Keratinocyte (primary cell): ENCODE measurements around the gene LMAN1. TPM values are rescaled to one million over a fixed set of nuclear protein-coding genes. Genes with fewer than 3 reads are reported as not detected.

Source experiments
- DNase-seq: peaks from one replicate; pipeline ENCODE4 v3.0.0-alpha.2; 2011; ENCODE audit warnings: low read depth, missing footprints, low spot score
- FAIRE-seq: peaks from 2 replicates; lab custom pipeline; 2011; peaks lifted over from hg19 to GRCh38; lab: Jason Lieb, UNC
- H2AFZ ChIP-seq: 2 replicates; pipeline ENCODE4 v1.6.0; 2012; ENCODE audit warnings: low read length, control low read depth, inconsistent platforms; ENCODE audit not compliant: control insufficient read depth
- H3K27ac ChIP-seq: 2 replicates; pipeline ENCODE4 v1.5.1; 2011; ENCODE audit warnings: low read length; ENCODE audit not compliant: control insufficient read depth, insufficient read depth
- H3K27me3 ChIP-seq: 3 replicates; pipeline ENCODE4 v1.6.0; 2011; ENCODE audit warnings: low read length; ENCODE audit not compliant: control insufficient read depth, insufficient read depth; ENCODE audit errors: extremely low read depth
- H3K36me3 ChIP-seq, 2 experiments: 2 replicates in 1 of 2; 3 replicates in 1 of 2; pipeline ENCODE4 v1.5.1; 2011; ENCODE audit warnings: low read length in 2 of 2, mild to moderate bottlenecking in 1 of 2; ENCODE audit not compliant: control insufficient read depth in 2 of 2, insufficient read depth in 2 of 2; ENCODE audit errors: extremely low read depth in 1 of 2
- H3K4me1 ChIP-seq: 3 replicates; pipeline ENCODE4 v1.5.1; 2011; ENCODE audit warnings: low read length; ENCODE audit not compliant: control insufficient read depth, insufficient read depth; ENCODE audit errors: extremely low read depth
- H3K4me2 ChIP-seq: 3 replicates; pipeline ENCODE4 v1.6.0; 2011; ENCODE audit warnings: low read depth, low read length; ENCODE audit not compliant: control insufficient read depth, insufficient read depth; ENCODE audit errors: extremely low read depth
- H3K4me3 ChIP-seq, 3 experiments: fragments of 200-600 bp in 1 of 3; sonication (generic) in 1 of 3; 2 replicates in 2 of 3; 3 replicates in 1 of 3; pipeline ENCODE4 v1.5.1; 2011 to 2016; ENCODE audit warnings: low read length in 3 of 3, mild to moderate bottlenecking in 3 of 3, control low read depth in 2 of 3, inconsistent platforms in 1 of 3, low read depth in 1 of 3, mixed read lengths in 1 of 3, mixed run types in 1 of 3, moderate library complexity in 1 of 3; ENCODE audit not compliant: control insufficient read depth in 2 of 3, insufficient read depth in 2 of 3; ENCODE audit errors: extremely low read depth in 1 of 3
- H3K79me2 ChIP-seq: 2 replicates; pipeline ENCODE4 v1.6.0; 2012; ENCODE audit warnings: low read length; ENCODE audit not compliant: control insufficient read depth, insufficient read depth
- H3K9ac ChIP-seq: 3 replicates; pipeline ENCODE4 v1.6.0; 2011; ENCODE audit warnings: low read length; ENCODE audit not compliant: control insufficient read depth, insufficient read depth; ENCODE audit errors: extremely low read depth
- H3K9me1 ChIP-seq: 3 replicates; pipeline ENCODE4 v1.6.0; 2011; ENCODE audit warnings: low read length; ENCODE audit not compliant: control insufficient read depth, insufficient read depth; ENCODE audit errors: extremely low read depth
- H3K9me3 ChIP-seq: 2 replicates; pipeline ENCODE4 v1.5.1; 2012; ENCODE audit warnings: low read depth, low read length; ENCODE audit not compliant: control insufficient read depth
- H4K20me1 ChIP-seq: 3 replicates; pipeline ENCODE4 v1.6.0; 2011; ENCODE audit warnings: low read length; ENCODE audit not compliant: control insufficient read depth, insufficient read depth; ENCODE audit errors: extremely low read depth
- EZH2 ChIP-seq: IDR thresholded peaks from one replicate; pipeline ENCODE4 v1.6.1; 2012; ENCODE audit warnings: inconsistent platforms, mild to moderate bottlenecking, low read length, moderate library complexity
- dilution Hi-C: fragments of 300-500 bp; cut with MboI; formaldehyde crosslinking; loops from one replicate; pipeline ENCODE4 v1.7.0; 2020; ENCODE audit warnings: low sequenced_read_pairs; ENCODE audit not compliant: extremely low pct_ligation_motif_present
- polyA plus RNA-seq, 5 experiments: library from polyadenylated mRNA; depleted of rRNA in 3 of 5; stranded (reverse) in 3 of 5; stranded (forward) in 1 of 5; unstranded in 1 of 5; fragments of >200 nt; gene quantifications; 1 replicate in 1 of 5; 2 replicates in 3 of 5; 3 replicates in 1 of 5; pipeline versions ENCODE4 v1.2.1 to v1.2.3, GENCODE V29; 2011 to 2012; ENCODE audit warnings: missing spikeins in 2 of 5, low read depth in 1 of 5, low replicate concordance in 1 of 5
- TF ChIP-seq, protein P1 (sequence below), 3 experiments: IDR thresholded peaks in 1 of 3; conservative IDR thresholded peaks in 1 of 3; optimal IDR thresholded peaks in 1 of 3; 2 replicates in 2 of 3; 3 replicates in 1 of 3; pipeline versions ENCODE3 to v1.5.1; 2011; ENCODE audit warnings: low read length in 3 of 3, mild to moderate bottlenecking in 3 of 3, moderate library complexity in 2 of 3, control low read depth in 1 of 3, inconsistent platforms in 1 of 3; ENCODE audit not compliant: insufficient read depth in 2 of 3; ENCODE audit errors: extremely low read depth in 1 of 3

Gene LMAN1
- polyA plus RNA-seq, 1 donor (not counting 4 experiments of a cell fraction or from before 2014, with no cell fraction given) = 55.6 TPM

DNA sequence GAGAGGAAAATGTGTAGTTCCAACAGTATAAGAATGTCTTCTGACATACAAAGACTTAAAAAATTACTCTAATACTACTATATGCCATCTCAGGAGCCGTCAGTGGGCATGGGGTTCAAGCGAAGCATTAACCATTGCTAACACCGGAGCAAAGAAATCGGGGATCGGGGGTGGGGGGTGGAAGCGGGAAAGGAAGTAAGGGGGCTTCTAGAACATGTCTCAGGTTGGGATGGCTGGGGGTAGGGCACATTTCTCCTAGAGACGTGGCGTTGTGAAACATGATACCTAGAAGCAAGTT is 702 bp downstream of the LMAN1 start:
- no peaks in the 10 kb centered on the region for H4K20me1 ChIP-seq
- TF ChIP-seq, protein P1, sequence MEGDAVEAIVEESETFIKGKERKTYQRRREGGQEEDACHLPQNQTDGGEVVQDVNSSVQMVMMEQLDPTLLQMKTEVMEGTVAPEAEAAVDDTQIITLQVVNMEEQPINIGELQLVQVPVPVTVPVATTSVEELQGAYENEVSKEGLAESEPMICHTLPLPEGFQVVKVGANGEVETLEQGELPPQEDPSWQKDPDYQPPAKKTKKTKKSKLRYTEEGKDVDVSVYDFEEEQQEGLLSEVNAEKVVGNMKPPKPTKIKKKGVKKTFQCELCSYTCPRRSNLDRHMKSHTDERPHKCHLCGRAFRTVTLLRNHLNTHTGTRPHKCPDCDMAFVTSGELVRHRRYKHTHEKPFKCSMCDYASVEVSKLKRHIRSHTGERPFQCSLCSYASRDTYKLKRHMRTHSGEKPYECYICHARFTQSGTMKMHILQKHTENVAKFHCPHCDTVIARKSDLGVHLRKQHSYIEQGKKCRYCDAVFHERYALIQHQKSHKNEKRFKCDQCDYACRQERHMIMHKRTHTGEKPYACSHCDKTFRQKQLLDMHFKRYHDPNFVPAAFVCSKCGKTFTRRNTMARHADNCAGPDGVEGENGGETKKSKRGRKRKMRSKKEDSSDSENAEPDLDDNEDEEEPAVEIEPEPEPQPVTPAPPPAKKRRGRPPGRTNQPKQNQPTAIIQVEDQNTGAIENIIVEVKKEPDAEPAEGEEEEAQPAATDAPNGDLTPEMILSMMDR (optimal IDR thresholded peaks at IDR 0.05 in 1 of 3, IDR thresholded peaks at IDR 0.05 in 1 of 3, conservative IDR thresholded peaks at IDR 0.05 in 1 of 3; ENCODE audit: extremely low read depth in 1 of 3, insufficient read depth in 2 of 3, low read length in 3 of 3) = no peak
- TF ChIP-seq EZH2 = no peak
- peaks cover 15% of the 10 kb centered on the region for H3K4me1 ChIP-seq
- dilution Hi-C loops = no loop called here
- peak overlapping the region; percentile 100 for H3K9ac ChIP-seq
- peak overlapping the region; percentile 93 to 95 (median 94) for H3K4me3 ChIP-seq
- H3K79me2 ChIP-seq = peaks cover 31% of the 10 kb centered on the region
- H3K27me3 ChIP-seq = no peaks in the 10 kb centered on the region
- H2AFZ ChIP-seq = no peak overlapping the region
- H3K9me3 ChIP-seq = no peaks in the 10 kb centered on the region
- H3K9me1 ChIP-seq = no peaks in the 10 kb centered on the region
- peaks cover 2 to 5% of the 10 kb centered on the region in 2 experiments for H3K36me3 ChIP-seq
- H3K4me2 ChIP-seq = peak overlapping the region; percentile 90
- peak; percentile 70 for FAIRE-seq
- H3K27ac ChIP-seq = peak overlapping the region; percentile 96
- no peak for DNase-seq

DNA sequence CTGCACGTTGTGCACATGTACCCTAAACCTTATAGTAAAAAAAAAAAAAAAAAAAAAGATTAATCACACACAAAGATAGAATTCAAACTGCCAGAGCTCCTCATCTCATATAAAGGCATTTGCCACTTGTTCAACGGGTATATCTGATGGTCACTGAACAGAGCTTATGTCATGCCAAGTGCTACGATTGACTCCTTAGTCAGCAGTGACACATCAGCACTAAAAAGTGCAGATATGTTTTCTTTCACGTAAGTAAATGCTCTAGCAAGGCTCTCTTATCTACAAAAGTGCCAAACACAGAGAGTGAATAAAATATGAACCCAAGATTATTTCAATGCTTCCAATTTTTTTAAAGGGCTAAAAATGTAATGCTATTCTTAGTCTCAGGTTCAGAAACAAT is 1.1 kb downstream of the LMAN1 start:
- TF ChIP-seq EZH2 = no peak
- TF ChIP-seq, protein P1 (optimal IDR thresholded peaks at IDR 0.05 in 1 of 3, IDR thresholded peaks at IDR 0.05 in 1 of 3, conservative IDR thresholded peaks at IDR 0.05 in 1 of 3; ENCODE audit: extremely low read depth in 1 of 3, insufficient read depth in 2 of 3, low read length in 3 of 3) = no peak
- Histone ChIP-seq H2AFZ (no peak overlapping the region), H3K27me3 (no peaks in the 10 kb centered on the region), H3K4me3 (peak overlapping the region; percentile 93 to 95 (median 94)), H3K4me1 (peaks cover 15% of the 10 kb centered on the region), H3K36me3 (peaks cover 2 to 8% of the 10 kb centered on the region in 2 experiments), H3K9me1 (no peaks in the 10 kb centered on the region), H3K79me2 (peaks cover 31% of the 10 kb centered on the region), H4K20me1 (no peaks in the 10 kb centered on the region), H3K4me2 (peak overlapping the region; percentile 90), H3K9ac (peak overlapping the region; percentile 100), H3K9me3 (no peaks in the 10 kb centered on the region), H3K27ac (peak overlapping the region; percentile 96)
- FAIRE-seq (peak; percentile 84), DNase-seq (no peak)
- dilution Hi-C loops = no loop called here
